ENCODE measurements around the gene TBC1D5.

DNA sequence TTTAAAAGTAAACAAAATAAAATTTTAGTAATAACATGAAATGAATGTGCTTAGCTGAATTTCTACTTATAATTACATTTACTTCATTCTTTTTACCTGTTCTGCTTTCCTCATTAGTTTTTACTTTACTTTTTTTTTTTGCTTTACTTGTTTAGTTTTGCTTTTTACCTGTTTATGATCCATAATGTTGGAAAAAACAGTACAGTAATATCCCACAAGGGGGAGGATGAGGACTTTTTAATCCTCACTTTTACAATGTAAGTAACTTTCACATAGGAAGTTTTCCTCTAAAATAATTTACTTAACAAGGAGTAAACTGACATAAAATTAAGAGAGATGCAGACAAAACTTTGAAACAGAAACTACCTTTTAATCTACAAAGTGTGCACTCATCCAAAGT lies 268.7 kb downstream of the TBC1D5 start:
- no peak for TF ChIP-seq POLR2AphosphoS5 (IDR thresholded peaks at IDR 0.05)
- TF ChIP-seq, protein P1, sequence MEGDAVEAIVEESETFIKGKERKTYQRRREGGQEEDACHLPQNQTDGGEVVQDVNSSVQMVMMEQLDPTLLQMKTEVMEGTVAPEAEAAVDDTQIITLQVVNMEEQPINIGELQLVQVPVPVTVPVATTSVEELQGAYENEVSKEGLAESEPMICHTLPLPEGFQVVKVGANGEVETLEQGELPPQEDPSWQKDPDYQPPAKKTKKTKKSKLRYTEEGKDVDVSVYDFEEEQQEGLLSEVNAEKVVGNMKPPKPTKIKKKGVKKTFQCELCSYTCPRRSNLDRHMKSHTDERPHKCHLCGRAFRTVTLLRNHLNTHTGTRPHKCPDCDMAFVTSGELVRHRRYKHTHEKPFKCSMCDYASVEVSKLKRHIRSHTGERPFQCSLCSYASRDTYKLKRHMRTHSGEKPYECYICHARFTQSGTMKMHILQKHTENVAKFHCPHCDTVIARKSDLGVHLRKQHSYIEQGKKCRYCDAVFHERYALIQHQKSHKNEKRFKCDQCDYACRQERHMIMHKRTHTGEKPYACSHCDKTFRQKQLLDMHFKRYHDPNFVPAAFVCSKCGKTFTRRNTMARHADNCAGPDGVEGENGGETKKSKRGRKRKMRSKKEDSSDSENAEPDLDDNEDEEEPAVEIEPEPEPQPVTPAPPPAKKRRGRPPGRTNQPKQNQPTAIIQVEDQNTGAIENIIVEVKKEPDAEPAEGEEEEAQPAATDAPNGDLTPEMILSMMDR (IDR thresholded peaks at IDR 0.05 in 8 of 11, conservative IDR thresholded peaks at IDR 0.05 in 3 of 11), result no peak
